Body of pancreas (tissue), 4 donors: ENCODE data around the gene GPR183.

Source experiments
- CTCF ChIP-seq, 7 experiments: fragments of 450-650 bp in 4 of 7; fragments of 200-600 bp in 3 of 7; sonication (generic) in 3 of 7; IDR thresholded peaks; one replicate each; pipeline ENCODE4 v1.5.1; 2016 to 2019; ENCODE audit warnings: antibody characterized with exemption in 7 of 7
- POLR2A ChIP-seq, 3 donors: fragments of 450-650 bp; IDR thresholded peaks; one replicate each; pipeline ENCODE4 v1.6.1; 2016; ENCODE audit warnings: antibody characterized with exemption in 3 of 3, mild to moderate bottlenecking in 2 of 3

- no peak for TF ChIP-seq CTCF (IDR thresholded peaks at IDR 0.05)
- TF ChIP-seq POLR2A (IDR thresholded peaks at IDR 0.05): no peak
Observed at GRCh38 chr13:99310382-99311031, 3.3 kb upstream of the GPR183 start.
